ENCODE results near the gene NADSYN1. TPM values are rescaled to one million over a fixed set of nuclear protein-coding genes. Genes with fewer than 3 reads are reported as not detected.

Gene NADSYN1
- total and polyA plus RNA-seq, 2 of the 13 experiments (the other 11 are each of a cell fraction or from before 2014, with no cell fraction given): 35.7 to 51.5 TPM

DNA sequence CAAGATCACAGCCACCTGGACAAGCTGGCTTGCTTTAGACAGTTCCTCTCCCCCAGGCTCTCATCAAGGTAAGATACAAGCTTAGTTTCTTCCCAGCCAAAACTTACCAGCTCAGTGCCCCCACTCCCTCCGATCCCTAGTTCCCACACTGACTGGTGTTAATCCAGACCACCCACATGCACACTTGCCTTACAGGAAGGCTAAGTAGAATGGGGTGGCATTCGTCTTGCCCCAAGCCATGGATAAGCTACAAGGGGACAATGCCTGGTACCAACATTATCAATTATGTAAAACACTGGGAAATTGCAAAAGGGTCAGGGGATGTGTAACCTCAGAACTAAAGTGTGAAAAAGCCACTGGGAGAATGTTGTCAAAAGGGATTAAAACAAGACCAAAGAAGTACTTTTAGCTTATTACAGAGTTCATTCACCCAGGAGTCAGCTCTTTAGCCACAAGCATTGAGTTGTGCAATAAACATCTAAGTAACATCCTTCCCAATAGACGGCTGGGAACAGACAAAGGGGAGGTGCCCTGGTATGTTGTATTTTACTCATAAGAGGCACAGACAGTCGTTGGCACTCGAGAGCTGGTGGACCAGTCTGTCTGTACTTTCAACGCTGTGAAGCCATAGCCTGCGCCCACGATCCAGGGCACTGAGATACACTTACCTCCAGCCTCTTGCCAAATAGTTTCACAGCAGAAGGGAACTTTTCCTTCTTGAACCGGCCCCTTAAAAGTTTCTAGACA lies 5.9 kb upstream of the NADSYN1 start (continued):
- TF ChIP-seq ZBTB25 (CRISPR knock-in tag; IDR thresholded peaks at IDR 0.05) (0 out of 2 replicates have a peak, but pooled peaks have one; percentile 34), CCAR2 (optimal IDR thresholded peaks at IDR 0.05; ENCODE audit: low read depth, low read length) (no peak), HCFC1 (IDR thresholded peaks at IDR 0.05; ENCODE audit: low read depth, low read length) (no peak), ZNF572 (CRISPR knock-in tag; IDR thresholded peaks at IDR 0.05) (no peak), YEATS2 (CRISPR knock-in tag; IDR thresholded peaks at IDR 0.05; ENCODE audit: borderline replicate concordance) (0 out of 2 replicates have a peak, but pooled peaks have one; percentile 27), STAT5B (CRISPR knock-in tag; IDR thresholded peaks at IDR 0.05) (no peak), SIN3A (IDR thresholded peaks at IDR 0.05; ENCODE audit: borderline replicate concordance, low read depth, low read length) (0 out of 2 replicates have a peak, but pooled peaks have one; percentile 35), TP53 (CRISPR knock-in tag; conservative IDR thresholded peaks at IDR 0.05) (no peak), ZNF274 (CRISPR knock-in tag; IDR thresholded peaks at IDR 0.05) (no peak), SOX5 (CRISPR knock-in tag; IDR thresholded peaks at IDR 0.05; ENCODE audit: borderline replicate concordance) (peak; percentile 37; the same call in 1 of the 2 replicates), IRX3 (CRISPR knock-in tag; IDR thresholded peaks at IDR 0.05; ENCODE audit: borderline replicate concordance, low read depth) (0 out of 2 replicates have a peak, but pooled peaks have one; percentile 28), MYNN (CRISPR knock-in tag; IDR thresholded peaks at IDR 0.05; ENCODE audit: low read depth) (no peak), MYPOP (CRISPR knock-in tag; IDR thresholded peaks at IDR 0.05) (no peak), ZHX1 (CRISPR knock-in tag; IDR thresholded peaks at IDR 0.05; ENCODE audit: low read depth) (0 out of 2 replicates have a peak, but pooled peaks have one; percentile 42), FOXP1 (IDR thresholded peaks at IDR 0.05) (no peak), FOXP1 (CRISPR knock-in tag; IDR thresholded peaks at IDR 0.05) (peak; percentile 36; the same call in 1 of the 2 replicates), PITX1 (CRISPR knock-in tag; IDR thresholded peaks at IDR 0.05) (0 out of 2 replicates have a peak, but pooled peaks have one; percentile 23), ARID3A (IDR thresholded peaks at IDR 0.05; ENCODE audit: low read depth, low read length) (peak; percentile 20; the same call in 1 of the 2 replicates), ZNF563 (CRISPR knock-in tag; IDR thresholded peaks at IDR 0.05) (no peak)
- TF ChIP-seq, protein P1, sequence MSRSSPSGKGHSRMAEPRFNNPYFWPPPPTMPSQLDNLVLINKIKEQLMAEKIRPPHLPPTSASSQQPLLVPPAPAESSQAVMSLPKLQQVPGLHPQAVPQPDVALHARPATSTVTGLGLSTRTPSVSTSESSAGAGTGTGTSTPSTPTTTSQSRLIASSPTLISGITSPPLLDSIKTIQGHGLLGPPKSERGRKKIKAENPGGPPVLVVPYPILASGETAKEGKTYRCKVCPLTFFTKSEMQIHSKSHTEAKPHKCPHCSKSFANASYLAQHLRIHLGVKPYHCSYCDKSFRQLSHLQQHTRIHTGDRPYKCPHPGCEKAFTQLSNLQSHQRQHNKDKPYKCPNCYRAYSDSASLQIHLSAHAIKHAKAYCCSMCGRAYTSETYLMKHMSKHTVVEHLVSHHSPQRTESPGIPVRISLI (CRISPR knock-in tag; IDR thresholded peaks at IDR 0.05; ENCODE audit: borderline replicate concordance): no peak
